H1 (cell line): ENCODE measurements around the gene NRN1L. TPM values are rescaled to one million over a fixed set of nuclear protein-coding genes. Genes with fewer than 3 reads are reported as not detected.

Experiments
- CTCF ChIA-PET: fragments of 300-600 bp; sonication (Branson Sonifier 250); formaldehyde crosslinking; loops from one replicate; lab custom pipeline; 2021; ENCODE audit not compliant: partially characterized antibody; lab: Charles Lee
- POLR2A ChIA-PET: fragments of 300-600 bp; sonication (Branson Sonifier 250); formaldehyde crosslinking; loops from one replicate; lab custom pipeline; 2021; ENCODE audit warnings: inconsistent platforms; ENCODE audit not compliant: partially characterized antibody; lab: Charles Lee
- DNase-seq, 2 experiments: peaks; one replicate each; pipeline versions ENCODE4 v3.0.0 to v3.0.0-alpha.2; 2010 to 2022; ENCODE audit warnings: low spot score in 2 of 2, low read depth in 1 of 2, mixed read lengths in 1 of 2
- FAIRE-seq: peaks from 2 replicates; lab custom pipeline; 2011; peaks lifted over from hg19 to GRCh38; lab: Jason Lieb, UNC
- H2AFZ ChIP-seq: 2 replicates; pipeline ENCODE4 v1.8.1; 2012; ENCODE audit warnings: low read length, inconsistent platforms
- H2AK5ac ChIP-seq: 2 replicates; pipeline ENCODE4 v1.6.1; 2013; ENCODE audit warnings: low read depth, low read length
- H2BK120ac ChIP-seq: replicated peaks from 2 replicates; pipeline ENCODE3; 2013; ENCODE audit warnings: low read depth, low read length, inconsistent platforms
- H2BK12ac ChIP-seq: 2 replicates; pipeline ENCODE4 v1.6.1; 2013; ENCODE audit warnings: low read depth, low read length
- H2BK15ac ChIP-seq: 2 replicates; pipeline ENCODE4 v1.6.1; 2013; ENCODE audit warnings: low read length
- H2BK20ac ChIP-seq: 2 replicates; pipeline ENCODE4 v1.6.1; 2013; ENCODE audit warnings: low read length
- H2BK5ac ChIP-seq: 2 replicates; pipeline ENCODE4 v1.6.1; 2013; ENCODE audit warnings: low read depth, low read length
- H3K14ac ChIP-seq: 2 replicates; pipeline ENCODE4 v1.6.1; 2013; ENCODE audit warnings: inconsistent platforms; ENCODE audit not compliant: insufficient read length
- H3K18ac ChIP-seq: 2 replicates; pipeline ENCODE4 v1.6.1; 2013; ENCODE audit warnings: low read length; ENCODE audit errors: extremely low read depth
- H3K23ac ChIP-seq: 2 replicates; pipeline ENCODE4 v1.6.1; 2013; ENCODE audit warnings: inconsistent platforms; ENCODE audit not compliant: insufficient read length
- H3K23me2 ChIP-seq: 2 replicates; pipeline ENCODE4 v1.6.1; 2013; ENCODE audit warnings: low read depth, low read length
- H3K27ac ChIP-seq: 2 replicates; pipeline ENCODE4 v1.6.1; 2011; ENCODE audit warnings: low read depth, low read length, inconsistent platforms
- H3K27me3 ChIP-seq, 4 experiments: replicated peaks in 1 of 4; 1 replicate in 1 of 4; 2 replicates in 3 of 4; pipeline versions ENCODE4 v1.6.1 to v1.8.1; 2011 to 2013; ENCODE audit warnings: low read length in 3 of 4, mild to moderate bottlenecking in 3 of 4, inconsistent platforms in 2 of 4, mixed read lengths in 2 of 4, moderate library complexity in 1 of 4; ENCODE audit not compliant: control insufficient read depth in 3 of 4, insufficient read depth in 3 of 4; ENCODE audit errors: extremely low read depth in 1 of 4
- H3K36me3 ChIP-seq, 4 experiments: 2 replicates each; pipeline versions ENCODE4 v1.6.1 to v1.8.1; 2011 to 2013; ENCODE audit warnings: mild to moderate bottlenecking in 4 of 4, low read length in 3 of 4, moderate library complexity in 2 of 4, control low read depth in 1 of 4, inconsistent platforms in 1 of 4; ENCODE audit not compliant: insufficient read depth in 4 of 4, control insufficient read depth in 2 of 4
- H3K4ac ChIP-seq: replicated peaks from 2 replicates; pipeline ENCODE3; 2013; ENCODE audit warnings: low read length, low read depth, mixed read lengths, inconsistent platforms; ENCODE audit not compliant: insufficient read length
- H3K4me1 ChIP-seq, 4 experiments: replicated peaks in 1 of 4; 1 replicate in 1 of 4; 2 replicates in 3 of 4; pipeline versions ENCODE4 v1.6.1 to v1.8.1; 2011 to 2013; ENCODE audit warnings: low read length in 3 of 4, inconsistent platforms in 2 of 4, mixed read lengths in 1 of 4; ENCODE audit not compliant: insufficient read depth in 4 of 4, control insufficient read depth in 3 of 4
- H3K4me2 ChIP-seq, 2 experiments: 2 replicates each; pipeline versions ENCODE4 v1.6.1 to v1.8.1; 2011 to 2013; ENCODE audit warnings: low read depth in 2 of 2, low read length in 2 of 2, control low read depth in 1 of 2, inconsistent platforms in 1 of 2, mild to moderate bottlenecking in 1 of 2; ENCODE audit not compliant: insufficient read depth in 1 of 2
- H3K4me3 ChIP-seq, 4 experiments: fragments of 200-600, 300-600 bp in 1 of 4; sonication (generic), shearing (Covaris generic), sonication (Bioruptor Twin) in 1 of 4; 2 replicates each; pipeline versions ENCODE4 v1.5.1 to v1.8.1; 2011 to 2016; ENCODE audit warnings: low read length in 4 of 4, low read depth in 3 of 4, control low read depth in 2 of 4, inconsistent platforms in 2 of 4, mild to moderate bottlenecking in 2 of 4, mixed read lengths in 1 of 4, moderate library complexity in 1 of 4; ENCODE audit not compliant: insufficient read depth in 2 of 4; ENCODE audit errors: extremely low read depth in 1 of 4
- H3K56ac ChIP-seq: replicated peaks from 2 replicates; pipeline ENCODE3; 2013; ENCODE audit warnings: low read depth, mild to moderate bottlenecking, mixed read lengths, low read length, inconsistent platforms; ENCODE audit not compliant: insufficient read length
- H3K79me1 ChIP-seq: 2 replicates; pipeline ENCODE4 v1.6.1; 2013; ENCODE audit warnings: low read depth, low read length, control low read depth
- H3K79me2 ChIP-seq, 2 experiments: 2 replicates each; pipeline versions ENCODE4 v1.6.1 to v1.8.1; 2012 to 2013; ENCODE audit warnings: low read length in 2 of 2, mild to moderate bottlenecking in 2 of 2, inconsistent platforms in 1 of 2; ENCODE audit not compliant: insufficient read depth in 2 of 2, control insufficient read depth in 1 of 2
- H3K9ac ChIP-seq, 4 experiments: replicated peaks in 1 of 4; 1 replicate in 1 of 4; 2 replicates in 3 of 4; pipeline versions ENCODE4 v1.6.1 to v1.8.1; 2011 to 2013; ENCODE audit warnings: low read depth in 3 of 4, low read length in 3 of 4, control low read depth in 2 of 4, mild to moderate bottlenecking in 2 of 4, moderate library complexity in 2 of 4, inconsistent platforms in 1 of 4; ENCODE audit errors: extremely low read depth in 1 of 4
- H3K9me3 ChIP-seq, 2 experiments: 2 replicates each; pipeline versions ENCODE4 v1.6.1 to v1.8.1; 2012 to 2013; ENCODE audit warnings: mild to moderate bottlenecking in 2 of 2, moderate library complexity in 2 of 2, control low read depth in 1 of 2, inconsistent platforms in 1 of 2, low read depth in 1 of 2, low read length in 1 of 2, mixed read lengths in 1 of 2; ENCODE audit not compliant: insufficient read depth in 2 of 2
- H4K20me1 ChIP-seq, 2 experiments: replicated peaks in 1 of 2; 2 replicates each; pipeline versions ENCODE3 to v1.8.1; 2011 to 2013; ENCODE audit warnings: inconsistent platforms in 2 of 2, low read length in 2 of 2, mild to moderate bottlenecking in 1 of 2; ENCODE audit not compliant: insufficient read depth in 2 of 2, control insufficient read depth in 1 of 2
- H4K5ac ChIP-seq: 2 replicates; pipeline ENCODE4 v1.6.1; 2013; ENCODE audit warnings: low read length, low read depth, mixed read lengths, inconsistent platforms; ENCODE audit not compliant: insufficient read length
- H4K8ac ChIP-seq: 2 replicates; pipeline ENCODE4 v1.8.0; 2013; ENCODE audit warnings: mild to moderate bottlenecking, moderate library complexity, low read length, inconsistent platforms; ENCODE audit not compliant: insufficient read depth; ENCODE audit errors: extremely low read depth
- H4K91ac ChIP-seq: replicated peaks from 2 replicates; pipeline ENCODE3; 2013; ENCODE audit warnings: low read length, mixed read lengths, inconsistent platforms; ENCODE audit not compliant: insufficient read length
- ASH2L ChIP-seq: fragments of 200-600, 300-600 bp; sonication (generic); IDR thresholded peaks from one replicate; pipeline ENCODE4 v1.7.1; 2017; ENCODE audit warnings: low read length
- BRCA1 ChIP-seq: IDR thresholded peaks from 2 replicates; pipeline ENCODE4 v1.6.1; 2012; ENCODE audit warnings: low read depth, low read length, improper control_type of control experiment
- CBX5 ChIP-seq: fragments of 300-800, 300-1000 bp; sonication (generic); IDR thresholded peaks from 2 replicates; pipeline ENCODE4 v1.7.1; 2016; ENCODE audit warnings: antibody characterized with exemption, low read length, low read depth
- NANOG ChIP-seq: IDR thresholded peaks from 2 replicates; pipeline ENCODE4 v1.6.1; 2011; ENCODE audit warnings: low read length, low read depth, mild to moderate bottlenecking, inconsistent platforms; ENCODE audit not compliant: insufficient read depth, poor library complexity, severe bottlenecking
- POLR2AphosphoS5 ChIP-seq: IDR thresholded peaks from 2 replicates; pipeline ENCODE4 v1.6.1; 2011; ENCODE audit warnings: low read depth, low read length
- SP1 ChIP-seq: IDR thresholded peaks from 2 replicates; pipeline ENCODE4 v1.6.1; 2011; ENCODE audit warnings: low read depth, low read length
- SUZ12 ChIP-seq: fragments of 200-600 bp; sonication (generic); IDR thresholded peaks from 2 replicates; pipeline ENCODE4 v1.6.1; 2012; ENCODE audit warnings: mild to moderate bottlenecking, inconsistent platforms, low read length, moderate library complexity, mixed read lengths
- YY1 ChIP-seq: IDR thresholded peaks from 2 replicates; pipeline ENCODE4 v1.6.1; 2011; ENCODE audit warnings: low read depth, mild to moderate bottlenecking, low read length
- WGBS, 2 experiments: shearing (Covaris generic) in 1 of 2; methylation state at CpG; one replicate each; pipeline versions ENCODE4 v1.1.6 to v1.1.7; 2013 to 2015; ENCODE audit warnings: low lambda C conversion rate in 2 of 2, mixed read lengths in 2 of 2, inconsistent platforms in 1 of 2, low coverage in 1 of 2, missing lambda C conversion rate in 1 of 2; ENCODE audit not compliant: insufficient replicate concordance in 2 of 2, insufficient coverage in 1 of 2, insufficient read length in 1 of 2; ENCODE audit errors: extremely low coverage in 1 of 2, missing lambda C conversion rate in 1 of 2; 5-methylcytosine and 5-hydroxymethylcytosine counted together
- polyA plus RNA-seq, 7 experiments: library from polyadenylated mRNA; depleted of rRNA in 3 of 7; stranded (reverse) in 5 of 7; unstranded in 2 of 7; fragments of >200 nt in 5 of 7; fragments of 200-250 nt in 2 of 7; gene quantifications; 1 replicate in 5 of 7; 2 replicates in 1 of 7; 4 replicates in 1 of 7; pipeline versions ENCODE4 v1.2.1 to v1.2.3, GENCODE V29; 2011 to 2013; ENCODE audit warnings: missing spikeins in 2 of 7, mixed read lengths in 2 of 7
- total RNA-seq: library from RNA; stranded (reverse); fragmentation: NEBNext Ultra II Directional; extraction: Animal tissue kit (Norgen Biotek cat#: 25700); gene quantifications from 2 replicates; pipeline ENCODE4 v1.2.1, GENCODE V29; 2021
- TF ChIP-seq, protein P1 (sequence below): IDR thresholded peaks from 2 replicates; pipeline ENCODE4 v1.6.1; 2012; ENCODE audit warnings: inconsistent platforms

NRN1L gene
- total and polyA plus RNA-seq, 2 of the 8 experiments (the other 6 are each of a cell fraction or from before 2014, with no cell fraction given), result 4.1 to 35.2 TPM

DNA sequence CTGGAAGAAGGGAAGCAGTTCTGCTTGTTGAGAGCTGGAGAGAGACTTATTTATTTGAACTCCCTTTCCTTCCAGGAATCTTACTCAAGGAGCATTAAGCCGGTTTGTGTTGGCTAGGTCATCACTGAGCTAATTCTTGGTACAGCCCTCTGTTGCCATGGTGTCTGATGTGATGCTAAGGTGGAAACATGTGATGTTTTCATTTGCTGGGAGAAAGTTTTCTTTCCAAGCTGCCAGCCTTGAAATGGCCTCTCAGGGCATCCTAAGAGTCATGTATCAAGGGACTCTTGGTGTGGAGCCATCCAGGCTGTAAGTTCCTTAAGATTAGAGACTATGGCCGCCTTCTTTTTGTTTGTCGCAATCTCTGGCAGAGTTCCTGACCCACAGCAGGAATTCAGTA is 12.5 kb downstream of the NRN1L start:
- WGBS, 2 experiments, result 95% methylated on average over 3 of the region's 3 CpGs; no CpG with 5 or more reads in 1 of the 2 experiments
- Histone ChIP-seq H3K4ac (no peak overlapping the region), H2BK15ac (no peak overlapping the region), H3K18ac (no peak overlapping the region), H2AFZ (no peak overlapping the region), H3K79me2 (peaks cover 11 to 45% of the 10 kb centered on the region in 2 experiments), H3K79me1 (peaks cover 20% of the 10 kb centered on the region), H2BK120ac (no peak overlapping the region), H2AK5ac (no peak overlapping the region), H3K14ac (no peak overlapping the region), H2BK5ac (no peak overlapping the region), H3K4me2 (no peak overlapping the region), H3K56ac (no peak overlapping the region), H3K27ac (no peak overlapping the region), H3K4me3 (no peak overlapping the region), H3K23ac (no peak overlapping the region), H3K27me3 (no peaks in the 10 kb centered on the region), H4K91ac (no peak overlapping the region), H4K5ac (no peak overlapping the region), H4K8ac (no peak overlapping the region), H3K9me3 (no peaks in the 10 kb centered on the region), H3K4me1 (peaks cover 0 to 10% (median 7%) of the 10 kb centered on the region in 4 experiments; a peak in 4 of 7 replicates), H2BK12ac (no peak overlapping the region), H4K20me1 (peaks cover 1 to 3% of the 10 kb centered on the region in 2 experiments), H3K23me2 (peaks cover 4% of the 10 kb centered on the region), H2BK20ac (no peak overlapping the region), H3K9ac (no peak overlapping the region), H3K36me3 (no peaks in the 10 kb centered on the region)
- CTCF ChIA-PET, result interaction anchor here (0.8 to 3.0 kb wide), 12 partner anchors 12 to 88 kb away, joined by 3 to 11 read pairs (median 4); partner anchors contain the start of gene NRN1L
- POLR2A ChIA-PET, result interaction anchor here (0.8 to 2.3 kb wide), 8 partner anchors 9 to 126 kb away, joined by 3 to 6 read pairs (median 4); partner anchors contain the start of genes DDX28 and DUS2
- DNase-seq (no peak), FAIRE-seq (no peak)
- TF ChIP-seq NANOG (no peak), SP1 (no peak), ASH2L (no peak), BRCA1 (no peak), YY1 (no peak), CBX5 (no peak), SUZ12 (no peak), POLR2AphosphoS5 (no peak)
- TF ChIP-seq, protein P1, sequence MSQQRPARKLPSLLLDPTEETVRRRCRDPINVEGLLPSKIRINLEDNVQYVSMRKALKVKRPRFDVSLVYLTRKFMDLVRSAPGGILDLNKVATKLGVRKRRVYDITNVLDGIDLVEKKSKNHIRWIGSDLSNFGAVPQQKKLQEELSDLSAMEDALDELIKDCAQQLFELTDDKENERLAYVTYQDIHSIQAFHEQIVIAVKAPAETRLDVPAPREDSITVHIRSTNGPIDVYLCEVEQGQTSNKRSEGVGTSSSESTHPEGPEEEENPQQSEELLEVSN, result no peak
